Brain microvascular endothelial cell (primary cell): ENCODE data around the gene MRPL28.
"Not testable (repeated sequence)": the region's sequence is repeated elsewhere in the genome, so short reads cannot be mapped to it uniquely, and the experiment has no call there.

Experiments used
- DNase-seq: peaks from one replicate; pipeline ENCODE4 v3.0.0-alpha.2; 2020
- H3K27ac ChIP-seq: fragments of 250-450 bp; sonication (Bioruptor Pico); 2 replicates; pipeline ENCODE4 v1.5.1; 2020; ENCODE audit warnings: mild to moderate bottlenecking, moderate library complexity
- H3K27me3 ChIP-seq: fragments of 250-450 bp; sonication (Bioruptor Pico); replicated peaks from 2 replicates; pipeline ENCODE4 v1.5.1; 2020; ENCODE audit warnings: mild to moderate bottlenecking
- H3K36me3 ChIP-seq: fragments of 250-450 bp; sonication (Bioruptor Pico); replicated peaks from 2 replicates; pipeline ENCODE4 v1.5.1; 2020; ENCODE audit warnings: mild to moderate bottlenecking
- H3K4me3 ChIP-seq: 2 replicates; pipeline ENCODE4 v1.5.1; 2011; ENCODE audit warnings: low read depth, mild to moderate bottlenecking, control low read depth, low read length, moderate library complexity
- in situ Hi-C: cut with HindIII; loops from 2 replicates; pipeline ENCODE4 v1.10.0; 2017; ENCODE audit warnings: low sequenced_read_pairs, low pct_ligation_motif_present
- TF ChIP-seq, protein P1 (sequence below): IDR thresholded peaks from 2 replicates; pipeline ENCODE4 v1.5.1; 2011; ENCODE audit warnings: low read depth, mild to moderate bottlenecking, moderate library complexity, low read length, control low read depth, inconsistent platforms; ENCODE audit errors: missing control alignments

Gene MRPL28

DNA sequence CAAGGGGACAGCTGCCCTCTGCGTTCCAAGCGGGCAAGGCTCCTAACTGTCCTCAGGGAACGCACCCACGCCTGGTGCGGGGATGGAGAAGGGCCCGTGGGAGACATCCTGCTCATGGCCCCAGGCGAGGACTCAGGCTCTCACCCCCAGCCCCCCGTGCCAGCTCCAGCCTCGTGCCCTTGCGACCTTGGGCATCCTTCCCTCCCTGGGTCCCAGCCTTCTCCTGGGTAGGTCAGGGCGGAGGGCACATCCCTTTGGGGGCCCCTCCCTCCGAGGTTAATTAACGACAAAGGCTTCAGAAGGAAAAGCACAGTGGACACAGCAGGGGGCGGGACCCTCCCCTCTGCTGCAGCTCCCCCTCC lies 8.5 kb upstream of the MRPL28 start:
- TF ChIP-seq, protein P1, sequence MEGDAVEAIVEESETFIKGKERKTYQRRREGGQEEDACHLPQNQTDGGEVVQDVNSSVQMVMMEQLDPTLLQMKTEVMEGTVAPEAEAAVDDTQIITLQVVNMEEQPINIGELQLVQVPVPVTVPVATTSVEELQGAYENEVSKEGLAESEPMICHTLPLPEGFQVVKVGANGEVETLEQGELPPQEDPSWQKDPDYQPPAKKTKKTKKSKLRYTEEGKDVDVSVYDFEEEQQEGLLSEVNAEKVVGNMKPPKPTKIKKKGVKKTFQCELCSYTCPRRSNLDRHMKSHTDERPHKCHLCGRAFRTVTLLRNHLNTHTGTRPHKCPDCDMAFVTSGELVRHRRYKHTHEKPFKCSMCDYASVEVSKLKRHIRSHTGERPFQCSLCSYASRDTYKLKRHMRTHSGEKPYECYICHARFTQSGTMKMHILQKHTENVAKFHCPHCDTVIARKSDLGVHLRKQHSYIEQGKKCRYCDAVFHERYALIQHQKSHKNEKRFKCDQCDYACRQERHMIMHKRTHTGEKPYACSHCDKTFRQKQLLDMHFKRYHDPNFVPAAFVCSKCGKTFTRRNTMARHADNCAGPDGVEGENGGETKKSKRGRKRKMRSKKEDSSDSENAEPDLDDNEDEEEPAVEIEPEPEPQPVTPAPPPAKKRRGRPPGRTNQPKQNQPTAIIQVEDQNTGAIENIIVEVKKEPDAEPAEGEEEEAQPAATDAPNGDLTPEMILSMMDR, result no peak
- no peak for DNase-seq
- Histone ChIP-seq H3K27me3 (no peaks in the 10 kb centered on the region), H3K36me3 (peaks cover 22% of the 10 kb centered on the region), H3K4me3 (no peak overlapping the region), H3K27ac (no peak overlapping the region)
- in situ Hi-C loops, result no loop called here

GRCh38 chr16:378113-378820 lies 7.9 kb upstream of the MRPL28 start:
- H3K36me3 ChIP-seq, result peaks cover 26% of the 10 kb centered on the region
- H3K27ac ChIP-seq, H3K27me3 ChIP-seq, in situ Hi-C loops, DNase-seq, H3K4me3 ChIP-seq: not testable (repeated sequence)

DNA sequence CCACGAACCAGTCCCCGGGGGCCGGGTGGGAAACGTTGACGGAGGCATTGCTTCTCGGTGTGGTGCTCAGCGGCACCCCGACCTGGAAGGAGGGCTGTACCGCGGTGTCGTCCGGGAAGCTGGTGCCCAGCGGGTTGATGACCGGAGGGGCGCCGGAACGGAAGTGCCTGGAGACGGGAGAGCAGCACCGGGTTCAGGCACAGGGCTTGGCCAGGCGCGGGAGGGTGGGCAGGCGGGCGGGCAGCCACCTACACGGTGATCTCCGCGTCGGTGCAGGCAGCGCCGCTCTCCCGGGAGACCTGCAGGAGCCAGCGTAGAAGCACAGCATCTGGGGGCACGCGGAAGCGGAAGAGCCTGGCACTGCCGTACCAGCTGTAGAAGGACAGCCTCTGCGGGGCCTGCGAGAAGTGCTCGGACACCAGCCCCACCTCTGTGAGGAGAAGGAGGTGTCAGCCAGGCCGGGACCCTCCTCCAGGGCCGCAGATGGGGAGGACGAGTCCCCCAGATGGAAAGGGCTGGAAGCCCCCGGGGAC lies 7.1 kb upstream of the MRPL28 start:
- Histone ChIP-seq H3K27me3 (no peaks in the 10 kb centered on the region), H3K27ac (no peak overlapping the region), H3K36me3 (peaks cover 28% of the 10 kb centered on the region), H3K4me3 (no peak overlapping the region)
- TF ChIP-seq, protein P1, result no peak
- in situ Hi-C loops, result no loop called here
- DNase-seq, result no peak

GRCh38 chr16:376817-377418 lies 6.6 kb upstream of the MRPL28 start:
- no peak for DNase-seq
- Histone ChIP-seq H3K27ac (no peak overlapping the region), H3K4me3 (no peak overlapping the region), H3K36me3 (peaks cover 31% of the 10 kb centered on the region), H3K27me3 (no peaks in the 10 kb centered on the region)
- TF ChIP-seq, protein P1, result no peak
- in situ Hi-C loops, result no loop called here

DNA sequence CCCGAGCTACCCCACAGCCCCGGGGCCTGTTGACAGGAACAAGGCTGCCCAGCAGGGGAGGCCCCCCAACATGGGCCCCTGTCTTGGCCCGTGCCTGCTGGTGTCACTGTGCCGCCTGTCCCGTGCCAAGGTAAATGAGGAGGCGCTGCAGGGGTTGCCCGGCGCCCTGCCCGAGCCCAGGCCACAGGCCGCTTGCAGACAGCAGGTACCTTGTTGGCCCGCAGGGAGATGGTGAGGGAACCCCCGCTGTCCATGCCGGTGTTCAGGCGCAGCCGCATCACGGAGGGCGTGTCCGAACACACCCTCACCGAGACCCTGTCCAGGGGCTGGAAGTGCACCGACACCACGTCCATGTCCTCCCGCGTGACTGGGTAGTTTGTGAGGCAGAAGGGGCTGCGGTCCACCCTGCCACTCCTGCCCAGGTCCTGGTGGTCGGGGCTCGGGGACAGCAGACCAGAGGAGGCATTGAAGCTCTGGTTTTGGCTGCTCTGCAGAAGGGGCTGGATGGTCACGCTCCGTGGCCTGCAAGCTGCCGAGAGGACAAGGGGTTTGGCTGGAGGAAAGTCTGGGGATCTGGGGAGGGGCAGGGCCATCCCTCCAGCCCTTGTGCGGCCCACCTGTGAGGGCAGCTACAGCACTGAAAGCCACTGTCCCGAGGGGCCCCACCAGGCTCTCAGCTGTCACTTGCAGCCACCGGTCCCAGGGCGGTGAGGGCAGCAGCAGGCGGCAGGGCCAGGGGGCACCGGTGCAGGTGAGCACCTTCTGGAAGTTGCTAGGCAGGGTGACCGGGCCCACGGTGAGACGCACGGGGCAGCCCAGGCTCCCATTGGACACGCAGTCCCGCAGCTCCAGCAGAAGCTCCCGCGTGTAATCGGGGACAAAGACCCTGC lies 5.8 kb upstream of the MRPL28 start:
- no peak overlapping the region for H3K4me3 ChIP-seq
- TF ChIP-seq, protein P1, result no peak
- no peak overlapping the region for H3K27ac ChIP-seq
- in situ Hi-C loops, result no loop called here
- no peaks in the 10 kb centered on the region for H3K27me3 ChIP-seq
- DNase-seq, result no peak
- H3K36me3 ChIP-seq, result peaks cover 36% of the 10 kb centered on the region

GRCh38 chr16:375212-375611 lies 4.9 kb upstream of the MRPL28 start:
- Histone ChIP-seq H3K27ac (no peak overlapping the region), H3K27me3 (no peaks in the 10 kb centered on the region), H3K36me3 (peaks cover 36% of the 10 kb centered on the region), H3K4me3 (no peak overlapping the region)
- TF ChIP-seq, protein P1, result no peak
- in situ Hi-C loops, result no loop called here
- no peak for DNase-seq
